ENCODE results near the gene ETV6. TPM values are rescaled to one million over a fixed set of nuclear protein-coding genes. Genes with fewer than 3 reads are reported as not detected.
"Not testable (repeated sequence)": the region's sequence is repeated elsewhere in the genome, so short reads cannot be mapped to it uniquely, and the experiment has no call there.

Gene ETV6
- total and polyA plus RNA-seq, 9 of the 15 experiments (the other 6 are each of a cell fraction or from before 2014, with no cell fraction given), result 0.81 to 12.7 (median 4.1) TPM

DNA sequence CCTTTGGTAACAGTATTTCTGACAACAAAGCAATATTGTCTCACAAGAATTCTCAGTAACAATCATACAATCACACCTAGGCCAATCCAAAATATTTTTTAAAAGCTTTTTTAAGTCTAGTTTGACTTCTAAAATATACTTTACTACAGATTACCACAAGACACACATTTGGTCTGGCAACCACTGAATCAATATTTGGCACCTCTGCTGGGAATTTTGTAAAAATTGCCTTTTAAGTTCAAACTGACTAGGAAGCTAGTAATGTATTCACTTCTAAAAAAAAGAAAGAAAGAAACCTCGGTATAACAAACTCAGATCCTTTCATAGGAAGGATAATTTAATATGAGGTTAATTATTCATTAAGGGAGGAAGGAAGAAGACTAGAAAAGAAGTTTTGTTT lies 18.2 kb upstream of the ETV6 start:
- intact Hi-C loops (cut with micrococcal nuclease), result no loop called here
- H2AFZ ChIP-seq (ENCODE audit: low read depth, low read length), result no peak overlapping the region
- H3K4me3 ChIP-seq, result no peak overlapping the region
- H3K4me2 ChIP-seq (ENCODE audit: insufficient read depth, low read length), result no peak overlapping the region
- DNase-seq (ENCODE audit: extremely low read depth in 1 of 4, low spot score in 3 of 4) (no peak), FAIRE-seq (no peak), ATAC-seq (no peak)
- no peak overlapping the region for H3K9ac ChIP-seq (ENCODE audit: insufficient read depth in 1 of 2, low read depth in 2 of 2, low read length in 2 of 2)
- no TSS peak for BruUV-seq (replicated peaks)
- H3K36me3 ChIP-seq (ENCODE audit: control insufficient read depth, insufficient read depth, low read length), result no peaks in the 10 kb centered on the region
- ChIA-PET CTCF (ENCODE audit: low intra/inter-chr PET ratio) (no interaction called here), POLR2A (interaction anchor here (1.6 kb wide), 1 partner anchor 23 kb away, joined by 4 read pairs; no protein-coding TSS in a partner anchor)
- no peaks in the 10 kb centered on the region for H3K79me2 ChIP-seq (ENCODE audit: control insufficient read depth, insufficient read depth, low read length)
- 0% methylated on average over 1 of the region's 1 CpG for WGBS (ENCODE audit: insufficient coverage, low coverage, missing lambda C conversion rate)
- H3K27ac ChIP-seq (ENCODE audit: extremely low read depth, low read depth, low read length), result no peak overlapping the region
- no peaks in the 10 kb centered on the region for H3K9me1 ChIP-seq (ENCODE audit: control insufficient read depth, insufficient read depth, low read length)
- no peaks in the 10 kb centered on the region for H3K4me1 ChIP-seq (replicated peaks in 1 of 2; ENCODE audit: control insufficient read depth in 2 of 2, insufficient read depth in 2 of 2, low read length in 2 of 2)
- H3K27me3 ChIP-seq (ENCODE audit: control insufficient read depth in 2 of 2, insufficient read depth in 2 of 2, low read length in 2 of 2), result no peaks in the 10 kb centered on the region
- in situ Hi-C loops (cut with MboI), result no loop called here
- H4K20me1 ChIP-seq (replicated peaks; ENCODE audit: control insufficient read depth, insufficient read depth, low read length), result no peaks in the 10 kb centered on the region
- TF ChIP-seq, protein P1, sequence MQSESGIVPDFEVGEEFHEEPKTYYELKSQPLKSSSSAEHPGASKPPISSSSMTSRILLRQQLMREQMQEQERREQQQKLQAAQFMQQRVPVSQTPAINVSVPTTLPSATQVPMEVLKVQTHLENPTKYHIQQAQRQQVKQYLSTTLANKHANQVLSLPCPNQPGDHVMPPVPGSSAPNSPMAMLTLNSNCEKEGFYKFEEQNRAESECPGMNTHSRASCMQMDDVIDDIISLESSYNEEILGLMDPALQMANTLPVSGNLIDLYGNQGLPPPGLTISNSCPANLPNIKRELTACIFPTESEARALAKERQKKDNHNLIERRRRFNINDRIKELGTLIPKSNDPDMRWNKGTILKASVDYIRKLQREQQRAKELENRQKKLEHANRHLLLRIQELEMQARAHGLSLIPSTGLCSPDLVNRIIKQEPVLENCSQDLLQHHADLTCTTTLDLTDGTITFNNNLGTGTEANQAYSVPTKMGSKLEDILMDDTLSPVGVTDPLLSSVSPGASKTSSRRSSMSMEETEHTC (IDR thresholded peaks at IDR 0.05), result no peak
- TF ChIP-seq ELF4 (CRISPR knock-in tag; IDR thresholded peaks at IDR 0.05) (no peak), PHF8 (IDR thresholded peaks at IDR 0.05; ENCODE audit: borderline replicate concordance, low read length) (no peak), MAFG (tag; conservative IDR thresholded peaks at IDR 0.05) (no peak), TCFL5 (CRISPR knock-in tag; conservative IDR thresholded peaks at IDR 0.05) (no peak), SREBF2 (CRISPR knock-in tag; IDR thresholded peaks at IDR 0.05) (no peak), POLR2B (IDR thresholded peaks at IDR 0.05; ENCODE audit: low read depth, partially characterized antibody) (no peak), SMAD4 (CRISPR knock-in tag; conservative IDR thresholded peaks at IDR 0.05) (no peak), KLF1 (tag; IDR thresholded peaks at IDR 0.05) (no peak)
- TF ChIP-seq, protein P2, sequence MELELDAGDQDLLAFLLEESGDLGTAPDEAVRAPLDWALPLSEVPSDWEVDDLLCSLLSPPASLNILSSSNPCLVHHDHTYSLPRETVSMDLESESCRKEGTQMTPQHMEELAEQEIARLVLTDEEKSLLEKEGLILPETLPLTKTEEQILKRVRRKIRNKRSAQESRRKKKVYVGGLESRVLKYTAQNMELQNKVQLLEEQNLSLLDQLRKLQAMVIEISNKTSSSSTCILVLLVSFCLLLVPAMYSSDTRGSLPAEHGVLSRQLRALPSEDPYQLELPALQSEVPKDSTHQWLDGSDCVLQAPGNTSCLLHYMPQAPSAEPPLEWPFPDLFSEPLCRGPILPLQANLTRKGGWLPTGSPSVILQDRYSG (tag; conservative IDR thresholded peaks at IDR 0.05; ENCODE audit: low read depth), result no peak
- TF ChIP-seq, protein P3, sequence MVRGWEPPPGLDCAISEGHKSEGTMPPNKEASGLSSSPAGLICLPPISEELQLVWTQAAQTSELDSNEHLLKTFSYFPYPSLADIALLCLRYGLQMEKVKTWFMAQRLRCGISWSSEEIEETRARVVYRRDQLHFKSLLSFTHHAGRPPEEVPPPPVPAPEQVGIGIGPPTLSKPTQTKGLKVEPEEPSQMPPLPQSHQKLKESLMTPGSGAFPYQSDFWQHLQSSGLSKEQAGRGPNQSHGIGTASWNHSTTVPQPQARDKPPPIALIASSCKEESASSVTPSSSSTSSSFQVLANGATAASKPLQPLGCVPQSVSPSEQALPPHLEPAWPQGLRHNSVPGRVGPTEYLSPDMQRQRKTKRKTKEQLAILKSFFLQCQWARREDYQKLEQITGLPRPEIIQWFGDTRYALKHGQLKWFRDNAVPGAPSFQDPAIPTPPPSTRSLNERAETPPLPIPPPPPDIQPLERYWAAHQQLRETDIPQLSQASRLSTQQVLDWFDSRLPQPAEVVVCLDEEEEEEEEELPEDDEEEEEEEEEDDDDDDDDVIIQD (CRISPR knock-in tag; IDR thresholded peaks at IDR 0.05), result no peak
- 0 out of 2 replicates have a peak, but pooled peaks cover under 1% of the 10 kb centered on the region for H3K9me3 ChIP-seq (replicated peaks; ENCODE audit: control insufficient read depth, insufficient read depth, low read depth, low read length)

DNA sequence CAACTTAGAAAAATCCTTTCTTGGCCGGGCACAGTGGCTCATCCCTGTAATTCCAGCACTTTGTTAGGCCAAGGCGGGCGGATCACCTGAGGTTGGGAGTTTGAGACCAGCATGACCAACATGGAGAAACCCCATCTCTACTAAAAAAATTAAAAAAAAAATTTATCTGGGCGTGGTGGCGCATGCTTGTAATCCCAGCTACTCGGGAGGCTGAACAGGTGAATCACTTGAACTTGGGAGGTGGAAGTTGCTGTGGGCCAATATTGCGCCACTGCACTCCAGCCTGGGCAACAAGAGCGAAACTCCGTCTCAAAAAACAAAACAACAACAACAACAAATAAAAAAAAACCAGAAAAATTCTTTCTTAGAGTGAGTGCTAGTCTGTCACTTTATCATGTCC lies 17.6 kb upstream of the ETV6 start:
- H4K20me1 ChIP-seq (replicated peaks; ENCODE audit: control insufficient read depth, insufficient read depth, low read length); H3K36me3 ChIP-seq (ENCODE audit: control insufficient read depth, insufficient read depth, low read length); H3K4me3 ChIP-seq; H3K9me1 ChIP-seq (ENCODE audit: control insufficient read depth, insufficient read depth, low read length); in situ Hi-C loops (cut with MboI); DNase-seq (ENCODE audit: extremely low read depth in 1 of 4, low spot score in 3 of 4); H2AFZ ChIP-seq (ENCODE audit: low read depth, low read length); H3K9me3 ChIP-seq (replicated peaks; ENCODE audit: control insufficient read depth, insufficient read depth, low read depth, low read length); H3K27ac ChIP-seq (ENCODE audit: extremely low read depth, low read depth, low read length); H3K79me2 ChIP-seq (ENCODE audit: control insufficient read depth, insufficient read depth, low read length); FAIRE-seq; intact Hi-C loops (cut with micrococcal nuclease); CTCF ChIA-PET (ENCODE audit: low intra/inter-chr PET ratio); H3K4me1 ChIP-seq (replicated peaks in 1 of 2; ENCODE audit: control insufficient read depth in 2 of 2, insufficient read depth in 2 of 2, low read length in 2 of 2); ATAC-seq; H3K27me3 ChIP-seq (ENCODE audit: control insufficient read depth in 2 of 2, insufficient read depth in 2 of 2, low read length in 2 of 2); BruUV-seq (replicated peaks); H3K9ac ChIP-seq (ENCODE audit: insufficient read depth in 1 of 2, low read depth in 2 of 2, low read length in 2 of 2); H3K4me2 ChIP-seq (ENCODE audit: insufficient read depth, low read length): not testable (repeated sequence)
- 42% methylated on average over 7 of the region's 9 CpGs for WGBS (ENCODE audit: insufficient coverage, low coverage, missing lambda C conversion rate)
- POLR2A ChIA-PET, result interaction anchor here (1.6 kb wide), 1 partner anchor 23 kb away, joined by 4 read pairs; no protein-coding TSS in a partner anchor
